Ascending aorta (tissue), 2 donors: ENCODE measurements around the gene ANO6. TPM values are rescaled to one million over a fixed set of nuclear protein-coding genes. Genes with fewer than 3 reads are reported as not detected.

Experiments
- DNase-seq, 2 donors: peaks; one replicate each; pipeline ENCODE4 v3.0.0-alpha.2; 2019; ENCODE audit warnings: low spot score in 2 of 2
- H3K27ac ChIP-seq, 2 donors: fragments of 200-600 bp; sonication (generic); one replicate each; pipeline ENCODE4 v1.5.1; 2016 to 2017; ENCODE audit warnings: mild to moderate bottlenecking in 1 of 2
- H3K27me3 ChIP-seq: fragments of 200-600 bp; sonication (generic); one replicate; pipeline ENCODE4 v1.5.1; 2017
- H3K36me3 ChIP-seq, 2 donors: fragments of 200-600 bp; sonication (generic); one replicate each; pipeline ENCODE4 v1.5.1; 2016
- H3K4me1 ChIP-seq, 2 donors: fragments of 200-600 bp; sonication (generic); one replicate each; pipeline ENCODE4 v1.5.1; 2016 to 2017; ENCODE audit warnings: mild to moderate bottlenecking in 1 of 2
- H3K4me3 ChIP-seq, 2 donors: fragments of 200-600 bp; sonication (generic); one replicate each; pipeline ENCODE4 v1.5.1; 2016 to 2017; ENCODE audit warnings: mild to moderate bottlenecking in 1 of 2
- H3K9me3 ChIP-seq, 2 donors: fragments of 200-600 bp; sonication (generic); one replicate each; pipeline ENCODE4 v1.5.1; 2016
- CTCF ChIP-seq, 3 experiments: fragments of 200-600 bp in 2 of 3; fragments of 450-650 bp in 1 of 3; sonication (generic) in 2 of 3; IDR thresholded peaks; one replicate each; pipeline ENCODE4 v1.5.1; 2016 to 2019; ENCODE audit warnings: antibody characterized with exemption in 3 of 3, mild to moderate bottlenecking in 1 of 3, moderate library complexity in 1 of 3
- intact Hi-C: fragments of 100-400 bp; cut with DNase I; formaldehyde crosslinking; loops from one replicate; pipeline ENCODE4 v1.15.1; 2023
- total RNA-seq: library from RNA; depleted of rRNA; stranded (reverse); fragments of >200 nt; gene quantifications from one replicate; pipeline ENCODE4 v1.1.0, GENCODE V29; 2016

The ANO6 gene
- total RNA-seq, 1 donor from 2014 or later = 49.6 TPM

GRCh38 chr12:45407981-45408728, 192.3 kb downstream of the ANO6 start:
- DNase-seq = no peak
- peak in 1 of 3 experiments; percentile 4 for TF ChIP-seq CTCF (IDR thresholded peaks at IDR 0.05)
- H3K36me3 ChIP-seq = peaks cover 29 to 71% of the 10 kb centered on the region in 2 donors
- peaks cover 0 to 15% of the 10 kb centered on the region in 2 donors for H3K4me1 ChIP-seq
- H3K4me3 ChIP-seq = no peak overlapping the region
- no peaks in the 10 kb centered on the region for H3K9me3 ChIP-seq
- intact Hi-C loops = no loop called here
- H3K27me3 ChIP-seq = no peaks in the 10 kb centered on the region
- peak overlapping the region; percentile 61 to 70 for H3K27ac ChIP-seq

DNA sequence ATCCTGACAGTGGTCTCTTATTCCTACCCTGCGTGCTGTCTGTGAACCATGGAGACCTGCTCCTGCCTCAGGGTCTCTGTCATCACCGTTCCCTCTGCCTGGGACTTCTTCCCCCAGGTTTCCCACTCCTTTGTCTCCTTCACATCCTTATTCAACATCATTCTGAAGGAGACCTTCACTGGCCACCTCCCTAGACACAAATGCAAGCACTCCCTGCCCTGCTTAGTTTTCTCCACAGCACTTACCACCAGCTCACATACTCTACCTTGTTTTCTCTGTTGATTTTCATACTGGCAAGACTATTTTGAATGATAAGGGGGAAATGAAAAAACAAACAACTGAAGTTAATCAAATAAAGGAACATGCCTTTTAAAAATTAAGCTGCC, 192.8 kb downstream of the ANO6 start:
- peak overlapping the region; percentile 61 to 70 for H3K27ac ChIP-seq
- no peak overlapping the region for H3K4me3 ChIP-seq
- DNase-seq = no peak
- no peak for TF ChIP-seq CTCF (IDR thresholded peaks at IDR 0.05)
- peaks cover 0 to 17% of the 10 kb centered on the region in 2 donors for H3K4me1 ChIP-seq
- H3K9me3 ChIP-seq = no peaks in the 10 kb centered on the region
- no peaks in the 10 kb centered on the region for H3K27me3 ChIP-seq
- H3K36me3 ChIP-seq = peaks cover 29 to 65% of the 10 kb centered on the region in 2 donors
- intact Hi-C loops = no loop called here

GRCh38 chr12:45409966-45410365, 194.1 kb downstream of the ANO6 start:
- peaks cover 29 to 53% of the 10 kb centered on the region in 2 donors for H3K36me3 ChIP-seq
- H3K27ac ChIP-seq = peak overlapping the region; percentile 43 to 67
- peaks cover 0 to 22% of the 10 kb centered on the region in 2 donors for H3K4me1 ChIP-seq
- no peaks in the 10 kb centered on the region for H3K9me3 ChIP-seq
- no peak for DNase-seq
- intact Hi-C loops = loop anchor here (5.0 to 10.0 kb wide), 2 partner anchors 317 to 1605 kb away; partner anchors contain the start of genes ARID2 and TWF1
- H3K4me3 ChIP-seq = no peak overlapping the region
- H3K27me3 ChIP-seq = no peaks in the 10 kb centered on the region
- no peak for TF ChIP-seq CTCF (IDR thresholded peaks at IDR 0.05)

GRCh38 chr12:45411626-45412025, 195.7 kb downstream of the ANO6 start:
- H3K36me3 ChIP-seq = peaks cover 32 to 42% of the 10 kb centered on the region in 2 donors

GRCh38 chr12:45415393-45415817, 199.5 kb downstream of the ANO6 start:
- Histone ChIP-seq H3K27me3 (no peaks in the 10 kb centered on the region), H3K36me3 (peaks cover 36 to 55% of the 10 kb centered on the region in 2 donors), H3K27ac (peak overlapping the region; percentile 69 to 79), H3K4me1 (peaks cover 0 to 7% of the 10 kb centered on the region in 2 donors), H3K4me3 (no peak overlapping the region), H3K9me3 (no peaks in the 10 kb centered on the region)
- TF ChIP-seq CTCF (IDR thresholded peaks at IDR 0.05) = no peak
- intact Hi-C loops = loop anchor here (10.0 kb wide), 1 partner anchor 1611 kb away; the partner anchor contains the start of gene TWF1
- peak; percentile 66 to 91 for DNase-seq

More at GRCh38 chr12:45411626-45412025, 195.7 kb downstream of the ANO6 start:
- Histone ChIP-seq H3K9me3 (no peaks in the 10 kb centered on the region), H3K4me3 (no peak overlapping the region), H3K27me3 (no peaks in the 10 kb centered on the region), H3K4me1 (peaks cover 0 to 22% of the 10 kb centered on the region in 2 donors), H3K27ac (peak overlapping the region; percentile 1 to 30)
- DNase-seq = no peak
- TF ChIP-seq CTCF (IDR thresholded peaks at IDR 0.05) = no peak
- intact Hi-C loops = loop anchor here (5.0 to 10.0 kb wide), 2 partner anchors 316 to 1607 kb away; partner anchors contain the start of genes ARID2 and TWF1
